GM21528 (cell line): ENCODE measurements around the gene MAN1C1.

Source experiments
- ATAC-seq: cut with Tn5 transposase; IDR thresholded peaks from one replicate; pipeline ENCODE4 v1.9.1; 2021; ENCODE audit warnings: mild to moderate bottlenecking, moderate library complexity; ENCODE audit not compliant: unreplicated experiment, low FRiP score

MAN1C1 gene

GRCh38 chr1:25750923-25751605, 134.5 kb downstream of the MAN1C1 start:
- no peak for ATAC-seq

GRCh38 chr1:25754470-25755181, 138.0 kb downstream of the MAN1C1 start:
- ATAC-seq = no peak

GRCh38 chr1:25755475-25756125, 139.0 kb downstream of the MAN1C1 start:
- ATAC-seq = no peak

GRCh38 chr1:25756215-25756614, 139.6 kb downstream of the MAN1C1 start:
- no peak for ATAC-seq

GRCh38 chr1:25757151-25757845, 140.7 kb downstream of the MAN1C1 start:
- ATAC-seq = no peak

- no peak for ATAC-seq
Measured at GRCh38 chr1:25757846-25758185, 141.2 kb downstream of the MAN1C1 start.

GRCh38 chr1:25758466-25759070, 142.0 kb downstream of the MAN1C1 start:
- ATAC-seq = no peak

- no peak for ATAC-seq
Measured at GRCh38 chr1:25760122-25760719, 143.6 kb downstream of the MAN1C1 start.

- ATAC-seq = no peak
Measured at GRCh38 chr1:25760871-25761270, 144.3 kb downstream of the MAN1C1 start.

GRCh38 chr1:25763493-25763892, 146.9 kb downstream of the MAN1C1 start:
- no peak for ATAC-seq

- ATAC-seq = no peak
Measured at GRCh38 chr1:25765136-25765922, 148.7 kb downstream of the MAN1C1 start.

- ATAC-seq = no peak
Measured at GRCh38 chr1:25765923-25766589, 149.5 kb downstream of the MAN1C1 start.

- ATAC-seq = no peak
Measured at GRCh38 chr1:25766721-25767436, 150.3 kb downstream of the MAN1C1 start.

GRCh38 chr1:25767437-25767770, 150.8 kb downstream of the MAN1C1 start:
- no peak for ATAC-seq

GRCh38 chr1:25768999-25769398, 152.4 kb downstream of the MAN1C1 start:
- ATAC-seq = no peak

- no peak for ATAC-seq
Measured at GRCh38 chr1:25769625-25770383, 153.2 kb downstream of the MAN1C1 start.

GRCh38 chr1:25770541-25771220, 154.1 kb downstream of the MAN1C1 start:
- ATAC-seq = no peak
